HEK293T (cell line): ENCODE data around the gene UIMC1.

Experiments used
- BHLHE40 ChIP-seq: fragments of 450-650 bp; IDR thresholded peaks from 2 replicates; pipeline ENCODE4 v1.6.1; 2016; ENCODE audit warnings: mild to moderate bottlenecking, moderate library complexity, borderline replicate concordance
- ELF4 ChIP-seq: fragments of 450-650 bp; IDR thresholded peaks from 2 replicates; pipeline ENCODE4 v1.6.1; 2017; ENCODE audit warnings: antibody characterized with exemption
- FOXA1 ChIP-seq: fragments of 450-650 bp; IDR thresholded peaks from 2 replicates; pipeline ENCODE4 v1.6.1; 2016; ENCODE audit warnings: mild to moderate bottlenecking
- FOXK2 ChIP-seq: fragments of 450-650 bp; IDR thresholded peaks from 2 replicates; pipeline ENCODE4 v1.6.1; 2016; ENCODE audit warnings: mild to moderate bottlenecking
- FOXM1 ChIP-seq: fragments of 450-650 bp; IDR thresholded peaks from 2 replicates; pipeline ENCODE4 v1.6.1; 2017; ENCODE audit warnings: mild to moderate bottlenecking, borderline replicate concordance
- HDGF ChIP-seq: fragments of 450-650 bp; IDR thresholded peaks from 2 replicates; pipeline ENCODE4 v1.6.1; 2017; ENCODE audit warnings: antibody characterized with exemption, borderline replicate concordance
- NFRKB ChIP-seq: fragments of 450-650 bp; IDR thresholded peaks from 2 replicates; pipeline ENCODE4 v1.6.1; 2016; ENCODE audit warnings: mild to moderate bottlenecking, moderate library complexity
- SP1 ChIP-seq: fragments of 450-650 bp; IDR thresholded peaks from 2 replicates; pipeline ENCODE4 v1.6.1; 2017
- SUZ12 ChIP-seq: fragments of 450-650 bp; IDR thresholded peaks from 2 replicates; pipeline ENCODE4 v1.6.1; 2016; ENCODE audit warnings: mild to moderate bottlenecking
- TARDBP ChIP-seq: fragments of 450-650 bp; IDR thresholded peaks from 2 replicates; pipeline ENCODE4 v1.6.1; 2016
- ZNF384 ChIP-seq: fragments of 450-650 bp; IDR thresholded peaks from 2 replicates; pipeline ENCODE4 v1.6.1; 2016
- TF ChIP-seq, protein P1 (sequence below): fragments of 450-650 bp; IDR thresholded peaks from 2 replicates; pipeline ENCODE4 v1.6.1; 2016

DNA sequence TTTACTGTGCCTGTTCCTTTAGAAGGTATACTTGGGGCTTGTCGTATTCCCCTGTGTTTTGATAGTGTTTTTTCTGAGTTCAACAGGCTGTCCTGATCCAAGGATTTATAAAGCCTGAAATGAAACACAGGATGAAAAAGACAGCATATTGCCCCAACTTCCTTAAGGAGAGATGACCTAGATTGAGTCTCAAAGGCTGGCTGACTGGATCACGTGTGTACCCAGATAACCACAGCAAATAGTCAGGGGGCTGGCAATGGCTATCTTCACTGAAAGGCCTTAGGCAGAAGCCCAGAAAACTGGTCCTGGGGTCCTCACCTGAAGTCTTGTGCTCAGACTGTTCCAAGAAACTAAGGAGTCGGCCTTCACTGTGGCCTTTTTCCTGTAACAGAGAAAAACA, 99.8 kb downstream of the UIMC1 start:
- no peak for TF ChIP-seq FOXA1
- TF ChIP-seq ELF4 = no peak
- TF ChIP-seq FOXM1 = no peak
- no peak for TF ChIP-seq FOXK2
- TF ChIP-seq SUZ12 = no peak
- TF ChIP-seq, protein P1, sequence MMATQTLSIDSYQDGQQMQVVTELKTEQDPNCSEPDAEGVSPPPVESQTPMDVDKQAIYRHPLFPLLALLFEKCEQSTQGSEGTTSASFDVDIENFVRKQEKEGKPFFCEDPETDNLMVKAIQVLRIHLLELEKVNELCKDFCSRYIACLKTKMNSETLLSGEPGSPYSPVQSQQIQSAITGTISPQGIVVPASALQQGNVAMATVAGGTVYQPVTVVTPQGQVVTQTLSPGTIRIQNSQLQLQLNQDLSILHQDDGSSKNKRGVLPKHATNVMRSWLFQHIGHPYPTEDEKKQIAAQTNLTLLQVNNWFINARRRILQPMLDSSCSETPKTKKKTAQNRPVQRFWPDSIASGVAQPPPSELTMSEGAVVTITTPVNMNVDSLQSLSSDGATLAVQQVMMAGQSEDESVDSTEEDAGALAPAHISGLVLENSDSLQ = no peak
- TF ChIP-seq BHLHE40 = no peak
- TF ChIP-seq ZNF384 = no peak
- no peak for TF ChIP-seq NFRKB
- TF ChIP-seq SP1 = no peak
- TF ChIP-seq TARDBP = no peak
- TF ChIP-seq HDGF = no peak
